HG02970 (cell line): ENCODE measurements around the gene CHPF.

Experiments
- ATAC-seq: cut with Tn5 transposase; IDR thresholded peaks from one replicate; pipeline ENCODE4 v1.9.1; 2021; ENCODE audit warnings: mild to moderate bottlenecking, moderate library complexity, moderate number of reproducible peaks; ENCODE audit not compliant: unreplicated experiment, low FRiP score

The CHPF gene

GRCh38 chr2:219536967-219537366 is 6.6 kb downstream of the CHPF start:
- no peak for ATAC-seq

GRCh38 chr2:219536425-219536824 is 7.2 kb downstream of the CHPF start:
- no peak for ATAC-seq

- no peak for ATAC-seq
Observed at GRCh38 chr2:219533930-219534661, 9.5 kb downstream of the CHPF start.

- no peak for ATAC-seq
Observed at GRCh38 chr2:219532378-219532649, 11.3 kb downstream of the CHPF start.

- ATAC-seq, result no peak
Observed at GRCh38 chr2:219531639-219532377, 11.8 kb downstream of the CHPF start.

GRCh38 chr2:219530048-219530963 is 13.3 kb downstream of the CHPF start:
- ATAC-seq, result peak; percentile 51

- ATAC-seq, result no peak
Observed at GRCh38 chr2:219527472-219527871, 16.1 kb downstream of the CHPF start.

- no peak for ATAC-seq
Observed at GRCh38 chr2:219527076-219527394, 16.6 kb downstream of the CHPF start.

GRCh38 chr2:219526320-219527075 is 17.1 kb downstream of the CHPF start:
- no peak for ATAC-seq

- no peak for ATAC-seq
Observed at GRCh38 chr2:219525533-219526232, 17.9 kb downstream of the CHPF start.

- no peak for ATAC-seq
Observed at GRCh38 chr2:219524817-219525216, 18.8 kb downstream of the CHPF start.

- no peak for ATAC-seq
Observed at GRCh38 chr2:219523031-219523671, 20.5 kb downstream of the CHPF start.

- no peak for ATAC-seq
Observed at GRCh38 chr2:219522111-219523030, 21.2 kb downstream of the CHPF start.

GRCh38 chr2:219521066-219521880 is 22.3 kb downstream of the CHPF start:
- no peak for ATAC-seq

- no peak for ATAC-seq
Observed at GRCh38 chr2:219520079-219520478, 23.5 kb downstream of the CHPF start.

- ATAC-seq, result no peak
Observed at GRCh38 chr2:219519526-219519916, 24.1 kb downstream of the CHPF start.

GRCh38 chr2:219517954-219518778 is 25.4 kb downstream of the CHPF start:
- ATAC-seq, result no peak
